ACHN (cell line): ENCODE data around the gene SPTBN1.

Source experiments
- DNase-seq: peaks from one replicate; pipeline ENCODE4 v3.0.0-alpha.2; 2015
- in situ Hi-C: cut with HindIII; loops from 2 replicates; pipeline ENCODE4 v1.10.0; 2017; ENCODE audit warnings: low sequenced_read_pairs, low pct_ligation_motif_present, low pct_unique_long_range_greater_than_20kb

Gene SPTBN1

GRCh38 chr2:54716375-54716774 lies 260.2 kb downstream of the SPTBN1 start:
- no peak for DNase-seq
- in situ Hi-C loops = no loop called here

GRCh38 chr2:54720563-54720962 lies 264.4 kb downstream of the SPTBN1 start:
- DNase-seq = no peak
- in situ Hi-C loops = no loop called here
